ENCODE results near the gene RPL23. TPM values are rescaled to one million over a fixed set of nuclear protein-coding genes. Genes with fewer than 3 reads are reported as not detected.

Gene RPL23
- total and polyA plus RNA-seq, 9 of the 15 experiments (the other 6 are each of a cell fraction or from before 2014, with no cell fraction given), result 1,745 to 3,667 (median 3,096) TPM

DNA sequence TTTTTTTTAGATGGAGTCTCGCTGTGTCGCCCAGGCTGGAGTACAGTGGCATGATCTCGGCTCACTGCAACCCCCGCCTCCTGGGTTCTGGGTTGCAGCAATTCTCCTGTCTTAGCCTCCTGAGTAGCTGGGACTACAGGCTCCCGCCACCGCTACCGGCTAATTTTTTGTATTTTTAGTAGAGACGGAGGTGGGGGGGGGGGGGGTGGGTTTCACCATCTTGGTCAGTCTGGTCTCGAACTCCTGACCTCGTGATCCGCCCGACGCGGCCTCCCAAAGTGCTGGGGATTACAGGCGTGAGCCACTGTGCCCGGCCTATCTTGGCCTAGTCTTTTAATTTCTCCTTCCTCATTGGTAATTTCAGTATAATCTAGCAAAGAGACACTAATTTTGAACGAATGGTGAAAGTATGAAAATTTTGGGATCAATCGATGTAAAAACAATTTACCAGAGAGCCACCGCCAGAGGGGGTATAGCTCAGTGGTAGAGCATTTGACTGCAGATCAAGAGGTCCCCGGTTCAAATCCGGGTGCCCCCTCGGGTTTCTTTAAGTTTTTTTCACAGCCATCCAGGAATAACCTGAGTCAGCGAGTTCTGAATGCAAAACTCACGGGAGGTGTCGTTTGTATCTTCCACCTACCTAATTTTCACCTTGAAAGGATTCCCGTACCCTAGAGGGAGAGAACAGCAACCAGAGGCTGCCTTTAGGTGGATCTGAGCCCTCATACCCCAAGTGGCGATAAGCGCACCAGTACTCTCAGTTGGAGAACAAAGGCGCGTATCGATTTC, 13.9 kb upstream of the RPL23 start (continued):
- peak; percentile 43 to 47; a peak in 2 of 4 replicates for TF ChIP-seq MAZ (CRISPR knock-in tag; conservative IDR thresholded peaks at IDR 0.05 in 1 of 2, IDR thresholded peaks at IDR 0.05 in 1 of 2)
- no peak for TF ChIP-seq YBX1 (IDR thresholded peaks at IDR 0.05)
- TF ChIP-seq, protein P1, sequence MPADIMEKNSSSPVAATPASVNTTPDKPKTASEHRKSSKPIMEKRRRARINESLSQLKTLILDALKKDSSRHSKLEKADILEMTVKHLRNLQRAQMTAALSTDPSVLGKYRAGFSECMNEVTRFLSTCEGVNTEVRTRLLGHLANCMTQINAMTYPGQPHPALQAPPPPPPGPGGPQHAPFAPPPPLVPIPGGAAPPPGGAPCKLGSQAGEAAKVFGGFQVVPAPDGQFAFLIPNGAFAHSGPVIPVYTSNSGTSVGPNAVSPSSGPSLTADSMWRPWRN (IDR thresholded peaks at IDR 0.05; ENCODE audit: low read depth), result 0 out of 2 replicates have a peak, but pooled peaks have one; percentile 40
- TF ChIP-seq GTF2A2 (tag; IDR thresholded peaks at IDR 0.05), result no peak
- TF ChIP-seq RUNX1 (IDR thresholded peaks at IDR 0.05; ENCODE audit: low read depth), result no peak
- TF ChIP-seq ZNF384 (IDR thresholded peaks at IDR 0.05; ENCODE audit: low read depth, low read length), result peak; percentile 68; the same call in 1 of the 2 replicates
- 0 out of 4 replicates have a peak, but pooled peaks of 1 of the 2 experiments have one; percentile 6 for TF ChIP-seq NRF1 (conservative IDR thresholded peaks at IDR 0.05 in 1 of 2, IDR thresholded peaks at IDR 0.05 in 1 of 2)
- TF ChIP-seq CXXC5 (CRISPR knock-in tag; IDR thresholded peaks at IDR 0.05), result peak; percentile 59
- 0 out of 2 replicates have a peak, but pooled peaks have one; percentile 23 for TF ChIP-seq NFATC3 (IDR thresholded peaks at IDR 0.05)
- peak; percentile 26; the same call in 1 of the 2 replicates for TF ChIP-seq ZNF121 (CRISPR knock-in tag; conservative IDR thresholded peaks at IDR 0.05)
- no peak for TF ChIP-seq ZC3H11A (IDR thresholded peaks at IDR 0.05; ENCODE audit: low read depth, low read length)
- TF ChIP-seq, protein P2, sequence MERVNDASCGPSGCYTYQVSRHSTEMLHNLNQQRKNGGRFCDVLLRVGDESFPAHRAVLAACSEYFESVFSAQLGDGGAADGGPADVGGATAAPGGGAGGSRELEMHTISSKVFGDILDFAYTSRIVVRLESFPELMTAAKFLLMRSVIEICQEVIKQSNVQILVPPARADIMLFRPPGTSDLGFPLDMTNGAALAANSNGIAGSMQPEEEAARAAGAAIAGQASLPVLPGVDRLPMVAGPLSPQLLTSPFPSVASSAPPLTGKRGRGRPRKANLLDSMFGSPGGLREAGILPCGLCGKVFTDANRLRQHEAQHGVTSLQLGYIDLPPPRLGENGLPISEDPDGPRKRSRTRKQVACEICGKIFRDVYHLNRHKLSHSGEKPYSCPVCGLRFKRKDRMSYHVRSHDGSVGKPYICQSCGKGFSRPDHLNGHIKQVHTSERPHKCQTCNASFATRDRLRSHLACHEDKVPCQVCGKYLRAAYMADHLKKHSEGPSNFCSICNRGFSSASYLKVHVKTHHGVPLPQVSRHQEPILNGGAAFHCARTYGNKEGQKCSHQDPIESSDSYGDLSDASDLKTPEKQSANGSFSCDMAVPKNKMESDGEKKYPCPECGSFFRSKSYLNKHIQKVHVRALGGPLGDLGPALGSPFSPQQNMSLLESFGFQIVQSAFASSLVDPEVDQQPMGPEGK (CRISPR knock-in tag; IDR thresholded peaks at IDR 0.05; ENCODE audit: borderline replicate concordance), result no peak
- TF ChIP-seq ZKSCAN1 (IDR thresholded peaks at IDR 0.05; ENCODE audit: low read depth, low read length), result peak; percentile 15; the same call in 1 of the 2 replicates
- TF ChIP-seq NFXL1 (CRISPR knock-in tag; IDR thresholded peaks at IDR 0.05), result no peak
- TF ChIP-seq, protein P3, sequence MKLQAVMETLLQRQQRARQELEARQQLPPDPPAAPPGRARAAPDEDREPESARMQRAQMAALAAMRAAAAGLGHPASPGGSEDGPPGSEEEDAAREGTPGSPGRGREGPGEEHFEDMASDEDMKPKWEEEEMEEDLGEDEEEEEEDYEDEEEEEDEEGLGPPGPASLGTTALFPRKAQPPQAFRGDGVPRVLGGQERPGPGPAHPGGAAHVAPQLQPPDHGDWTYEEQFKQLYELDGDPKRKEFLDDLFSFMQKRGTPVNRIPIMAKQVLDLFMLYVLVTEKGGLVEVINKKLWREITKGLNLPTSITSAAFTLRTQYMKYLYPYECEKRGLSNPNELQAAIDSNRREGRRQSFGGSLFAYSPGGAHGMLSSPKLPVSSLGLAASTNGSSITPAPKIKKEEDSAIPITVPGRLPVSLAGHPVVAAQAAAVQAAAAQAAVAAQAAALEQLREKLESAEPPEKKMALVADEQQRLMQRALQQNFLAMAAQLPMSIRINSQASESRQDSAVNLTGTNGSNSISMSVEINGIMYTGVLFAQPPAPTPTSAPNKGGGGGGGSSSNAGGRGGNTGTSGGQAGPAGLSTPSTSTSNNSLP (IDR thresholded peaks at IDR 0.05; ENCODE audit: borderline replicate concordance, low read depth, low read length), result peak; percentile 26; the same call in 1 of the 2 replicates
- TF ChIP-seq ADNP (tag; IDR thresholded peaks at IDR 0.05), result peak; percentile 99
- TF ChIP-seq ZBTB8A (IDR thresholded peaks at IDR 0.05; ENCODE audit: partially characterized antibody), result peak; percentile 91
- no peak for TF ChIP-seq NEUROD1 (IDR thresholded peaks at IDR 0.05; ENCODE audit: borderline replicate concordance, low read depth, low read length, partially characterized antibody)
- TF ChIP-seq EP300 (IDR thresholded peaks at IDR 0.05; ENCODE audit: low read length), result peak; percentile 49
- peak; percentile 6; the same call in 1 of the 2 replicates for TF ChIP-seq ARID1B (IDR thresholded peaks at IDR 0.05)
- TF ChIP-seq, protein P4, sequence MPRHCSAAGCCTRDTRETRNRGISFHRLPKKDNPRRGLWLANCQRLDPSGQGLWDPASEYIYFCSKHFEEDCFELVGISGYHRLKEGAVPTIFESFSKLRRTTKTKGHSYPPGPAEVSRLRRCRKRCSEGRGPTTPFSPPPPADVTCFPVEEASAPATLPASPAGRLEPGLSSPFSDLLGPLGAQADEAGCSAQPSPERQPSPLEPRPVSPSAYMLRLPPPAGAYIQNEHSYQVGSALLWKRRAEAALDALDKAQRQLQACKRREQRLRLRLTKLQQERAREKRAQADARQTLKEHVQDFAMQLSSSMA (CRISPR knock-in tag; IDR thresholded peaks at IDR 0.05), result 0 out of 2 replicates have a peak, but pooled peaks have one; percentile 43
- peak; percentile 59; the same call in 1 of the 2 replicates for TF ChIP-seq MECOM (CRISPR knock-in tag; IDR thresholded peaks at IDR 0.05)
- TF ChIP-seq MYC (IDR thresholded peaks at IDR 0.05; ENCODE audit: low read depth, low read length), result 0 out of 2 replicates have a peak, but pooled peaks have one; percentile 15
- no peak for TF ChIP-seq MYC (CRISPR knock-in tag; IDR thresholded peaks at IDR 0.05; ENCODE audit: borderline replicate concordance, low read depth)
